Activated naive CD4-positive, alpha-beta T cell treated with Interleukin-2 at 50 U/mL for 16 hours (primary cell): ENCODE measurements around the gene FYCO1.

Experiments used
- DNase-seq: peaks from one replicate; pipeline ENCODE4 v3.0.0-alpha.2; 2020

The FYCO1 gene

DNA sequence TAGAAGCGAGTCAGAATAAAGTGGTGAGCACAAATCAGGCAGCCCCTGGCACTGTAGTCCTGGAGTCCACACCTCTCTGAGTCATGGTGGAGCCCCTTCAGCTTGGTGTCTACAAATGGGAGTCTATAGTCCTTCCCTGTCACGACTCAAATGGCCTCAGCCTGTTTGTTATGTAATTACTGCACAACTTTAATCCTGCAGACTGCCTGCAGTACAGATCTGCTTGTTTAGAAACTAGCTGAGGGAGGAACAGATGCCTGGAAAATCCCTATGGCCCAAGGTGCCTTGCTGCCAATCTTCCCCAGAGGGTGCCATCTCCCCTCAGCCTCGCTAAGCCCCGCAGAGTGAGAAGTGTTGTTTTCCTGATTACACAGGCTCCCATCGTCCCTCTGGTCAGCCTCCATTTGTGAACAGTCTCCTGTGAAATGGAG, 56.3 kb downstream of the FYCO1 start:
- no peak for DNase-seq

DNA sequence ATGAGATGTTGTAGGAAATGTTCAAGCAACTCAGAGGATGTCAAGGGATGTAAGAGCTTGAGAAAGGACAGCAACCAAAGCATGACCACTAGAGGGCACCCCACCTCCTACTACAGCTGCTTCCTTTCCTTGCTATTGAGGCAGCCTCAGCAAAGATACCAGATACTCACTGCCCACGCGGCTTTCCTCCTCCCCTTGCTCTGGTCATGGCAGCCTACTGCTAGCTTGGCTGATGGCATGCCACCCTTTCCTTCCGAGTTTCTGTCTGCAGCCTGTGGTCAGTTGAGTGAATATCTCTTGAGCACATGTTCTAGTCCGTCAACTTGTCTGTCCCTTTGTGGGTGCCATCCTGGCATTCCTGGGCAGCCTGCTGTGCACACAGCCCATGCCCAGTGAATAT, 56.8 kb downstream of the FYCO1 start:
- peak; percentile 86 for DNase-seq

DNA sequence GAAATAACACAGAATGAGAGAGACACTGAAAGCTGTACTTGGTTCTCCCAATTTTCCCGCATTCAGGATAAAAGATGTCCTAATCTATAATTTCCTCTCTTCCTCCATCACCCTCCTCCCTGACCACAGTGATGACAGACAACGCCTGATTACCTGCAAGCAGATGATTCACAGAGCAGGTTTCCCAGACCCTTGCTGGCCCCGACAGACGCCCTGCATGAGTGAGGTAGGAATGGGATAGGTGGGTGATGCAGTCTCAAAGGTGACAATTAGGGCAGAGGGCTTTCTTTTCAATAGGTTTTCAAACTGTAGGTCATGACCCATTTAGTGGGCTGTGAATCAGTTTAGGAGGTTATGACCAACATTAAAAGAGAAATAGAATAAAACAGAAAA, 57.6 kb downstream of the FYCO1 start:
- DNase-seq = no peak

DNA sequence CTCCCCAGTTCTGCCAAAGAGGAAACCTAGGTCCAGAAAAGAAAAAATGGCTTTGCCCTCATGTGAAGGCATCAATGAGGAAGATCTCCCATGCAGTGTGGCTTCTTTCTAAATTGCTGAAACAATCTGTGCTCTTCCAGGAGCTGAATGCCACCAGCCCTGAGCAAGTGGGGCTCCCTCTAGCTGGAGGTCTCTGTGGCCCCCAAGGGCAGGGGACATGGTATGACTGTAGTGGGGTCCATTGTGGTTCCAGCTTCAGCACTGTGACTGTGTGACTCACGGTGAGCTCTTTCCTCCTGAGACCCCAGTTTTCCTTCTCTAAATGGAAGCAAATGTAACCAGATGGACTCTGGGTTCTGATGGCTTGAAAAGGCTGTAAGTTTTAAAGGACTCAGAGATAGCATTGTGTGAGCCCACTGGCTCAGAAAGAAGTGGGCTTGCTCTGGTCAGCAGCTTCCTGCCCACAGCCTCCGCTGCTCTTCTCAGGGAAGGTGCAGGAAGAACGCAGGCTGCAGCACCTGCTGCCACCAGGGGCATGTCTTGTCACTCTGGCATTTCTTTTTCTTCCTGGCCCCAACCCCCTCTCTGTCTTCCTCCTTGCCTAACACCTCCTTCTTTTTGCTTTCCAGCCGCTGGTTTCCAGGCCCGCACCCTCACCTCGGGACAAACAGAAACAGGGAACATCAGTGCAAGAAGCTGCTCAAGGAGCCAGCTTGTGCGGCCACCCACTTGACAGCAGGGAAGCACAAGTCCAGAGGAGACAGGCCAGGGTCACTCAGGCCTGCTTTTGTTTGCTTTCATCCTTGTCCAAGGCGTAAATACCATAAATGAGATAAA, 58.2 kb downstream of the FYCO1 start:
- DNase-seq = no peak

DNA sequence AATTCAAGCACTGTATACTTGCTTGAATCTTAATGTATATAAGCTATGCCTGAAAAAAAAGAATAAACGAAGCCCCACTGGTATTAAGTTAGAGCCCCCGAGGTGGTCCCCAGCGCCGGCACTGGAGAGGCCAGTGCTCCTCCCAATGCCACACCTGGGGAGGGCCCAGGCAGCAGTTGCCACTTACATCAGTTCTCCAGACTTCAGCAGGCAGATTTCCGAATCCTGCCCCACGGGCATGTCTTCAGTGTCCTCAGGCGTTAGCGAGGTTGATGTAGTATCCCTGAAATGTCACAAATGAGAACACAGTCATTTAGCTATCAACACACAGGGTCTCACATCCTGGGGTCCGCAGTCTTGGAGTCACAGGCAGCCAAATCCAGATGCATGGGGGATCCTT, 59.4 kb downstream of the FYCO1 start:
- DNase-seq = no peak

DNA sequence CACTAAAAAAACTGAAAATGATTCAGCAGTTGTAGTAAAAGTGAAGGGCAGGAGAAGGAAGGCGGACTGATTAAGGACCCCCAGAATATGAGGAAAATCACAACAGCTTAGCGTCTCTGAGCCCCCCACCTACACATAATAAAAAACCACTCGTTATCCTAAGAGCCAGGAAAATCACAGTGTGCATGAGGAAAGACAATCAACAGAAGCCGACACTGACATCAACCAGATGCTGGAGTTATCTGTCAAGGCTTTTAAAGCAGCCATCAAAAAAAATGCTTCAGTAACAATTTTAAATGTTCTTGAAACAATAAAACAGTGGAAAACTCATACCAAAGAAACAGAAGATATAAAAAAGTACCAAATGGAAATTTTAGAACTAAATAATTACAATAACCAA, 62.0 kb downstream of the FYCO1 start:
- no peak for DNase-seq

DNA sequence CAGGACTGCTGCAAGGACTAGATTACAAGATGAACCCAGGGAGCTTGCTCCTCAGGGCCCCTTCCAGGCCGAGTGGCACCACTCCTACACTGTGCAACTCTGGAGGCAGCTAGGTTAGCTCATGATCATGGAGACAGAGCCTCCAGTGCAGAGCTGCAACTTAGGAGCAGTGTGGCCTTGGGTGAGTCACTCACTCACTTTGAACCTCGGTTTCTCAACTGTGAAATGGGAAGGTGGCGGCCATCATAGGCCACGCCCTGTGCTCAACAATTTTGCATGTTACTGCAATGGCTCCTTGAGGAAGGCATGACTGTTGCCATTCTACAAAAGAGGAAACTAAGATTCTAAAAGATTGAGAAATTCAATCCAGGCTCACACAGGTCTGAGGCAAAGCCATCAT, 63.5 kb downstream of the FYCO1 start:
- no peak for DNase-seq

DNA sequence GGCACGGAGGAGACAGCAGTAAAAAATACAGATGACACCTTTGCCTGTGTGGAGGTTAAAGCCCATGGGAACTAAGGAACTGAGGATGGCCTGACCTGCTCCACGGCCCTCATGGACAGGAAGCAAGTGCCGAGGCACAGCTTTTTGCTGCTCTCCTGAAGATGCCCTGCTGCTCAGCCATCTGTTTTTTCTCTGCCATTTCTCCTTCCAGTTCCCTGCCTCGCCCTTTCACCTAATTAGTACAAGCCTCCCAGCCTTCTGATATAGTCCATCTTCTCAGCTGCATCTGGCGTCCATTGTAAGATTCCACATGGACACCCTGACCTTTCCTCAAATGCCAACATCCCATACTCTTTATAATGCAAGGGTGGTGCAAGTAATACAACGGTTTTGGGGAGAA, 64.1 kb downstream of the FYCO1 start:
- no peak for DNase-seq

DNA sequence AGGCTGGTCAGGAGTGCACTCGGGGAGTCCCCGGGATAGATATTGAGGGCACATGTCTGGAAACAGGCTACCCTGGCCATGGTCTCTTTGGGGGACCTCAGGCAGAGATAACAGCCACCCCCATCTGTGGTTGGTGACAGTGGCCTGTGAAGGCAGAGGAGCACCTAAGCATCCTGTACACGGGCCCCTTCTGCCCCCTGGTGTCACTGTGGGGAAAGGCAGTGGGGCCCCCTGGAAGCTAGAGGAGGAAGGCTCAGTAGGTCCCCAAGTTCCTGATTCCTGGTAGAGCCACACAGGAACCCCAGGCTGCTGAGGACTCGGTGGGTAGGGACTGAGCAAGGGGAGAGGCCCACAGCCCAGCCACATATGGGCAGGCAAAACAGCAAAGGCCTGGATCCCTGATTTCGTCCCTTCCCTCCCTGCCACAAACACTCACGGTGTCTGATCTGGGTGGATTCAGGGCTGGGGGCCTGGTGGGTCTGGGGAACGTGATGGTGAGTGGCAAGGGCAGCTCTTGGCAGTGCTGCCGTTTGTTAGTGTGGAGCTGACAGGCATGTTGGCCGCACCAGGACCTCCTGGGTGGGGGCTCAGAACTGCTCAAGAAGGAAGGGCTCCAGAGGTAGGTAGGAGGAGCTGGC, 66.5 kb downstream of the FYCO1 start:
- peak; percentile 66 for DNase-seq

DNA sequence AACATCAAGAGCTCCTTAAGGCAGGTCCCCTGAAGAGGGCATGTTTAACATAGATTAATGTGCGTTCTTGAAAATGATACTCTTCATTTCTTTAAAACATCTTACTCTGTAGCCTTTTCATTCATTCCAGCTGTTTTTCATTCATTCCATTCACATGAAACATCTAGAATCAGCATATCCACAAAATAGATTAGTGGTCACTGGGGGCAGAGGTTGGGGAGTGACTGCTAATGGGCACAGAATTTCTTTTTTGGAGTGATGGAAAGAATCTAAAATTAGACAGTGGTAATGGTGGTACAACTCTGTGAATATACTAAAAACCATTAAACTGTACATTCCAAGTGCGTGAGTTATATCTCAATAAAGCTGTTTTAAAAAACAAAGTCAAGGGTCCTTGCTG, 67.7 kb downstream of the FYCO1 start:
- no peak for DNase-seq

DNA sequence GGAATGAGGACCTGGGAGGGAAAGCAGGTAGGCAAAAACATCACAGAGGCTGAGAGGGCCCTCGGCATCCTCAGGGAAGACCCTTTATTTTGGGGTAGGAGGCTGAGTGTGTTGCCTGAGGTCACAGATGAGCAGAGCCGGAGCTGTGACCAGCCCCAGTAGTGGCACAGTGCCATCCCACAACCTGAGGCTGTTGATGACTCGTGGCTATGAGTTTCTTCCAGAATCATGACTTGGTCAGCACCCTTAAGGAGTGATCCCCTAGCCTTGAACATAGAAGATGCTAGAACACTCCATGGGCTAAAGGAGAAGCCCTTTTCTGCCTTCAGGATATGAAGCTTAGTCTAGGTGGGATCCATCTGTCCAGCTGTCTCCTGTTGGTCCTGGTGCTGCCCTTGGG, 71.9 kb downstream of the FYCO1 start:
- no peak for DNase-seq

DNA sequence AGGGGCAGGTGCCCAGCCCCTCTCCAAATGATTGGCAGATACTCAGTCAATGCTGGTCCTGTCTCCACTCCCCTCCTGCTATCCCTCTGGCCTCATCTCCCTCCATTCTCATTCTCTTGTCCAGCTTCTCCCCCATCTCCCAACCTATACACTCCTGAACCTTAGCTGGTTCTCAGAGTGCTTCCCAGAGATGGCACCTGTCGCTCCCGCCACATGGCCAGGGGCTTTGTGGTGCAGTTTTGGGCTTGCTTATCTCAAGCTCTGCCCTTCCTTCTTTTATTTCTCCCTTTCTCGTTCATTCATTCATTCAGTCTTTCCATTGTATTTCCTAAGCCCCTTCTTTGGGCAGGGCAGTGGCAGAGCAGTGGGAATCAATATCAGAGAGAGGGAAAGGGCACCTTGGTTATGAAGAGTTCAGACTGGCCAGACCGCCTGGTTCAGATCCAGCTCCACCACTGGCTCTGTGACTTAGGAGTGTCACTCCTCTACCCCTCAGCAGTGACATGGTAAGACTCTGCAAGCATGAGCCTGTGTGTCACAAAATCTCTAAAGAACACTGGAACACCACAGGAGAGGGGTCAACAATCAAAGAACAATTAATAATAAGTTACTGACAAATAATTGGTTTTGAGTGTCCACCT, 72.6 kb downstream of the FYCO1 start:
- no peak for DNase-seq

DNA sequence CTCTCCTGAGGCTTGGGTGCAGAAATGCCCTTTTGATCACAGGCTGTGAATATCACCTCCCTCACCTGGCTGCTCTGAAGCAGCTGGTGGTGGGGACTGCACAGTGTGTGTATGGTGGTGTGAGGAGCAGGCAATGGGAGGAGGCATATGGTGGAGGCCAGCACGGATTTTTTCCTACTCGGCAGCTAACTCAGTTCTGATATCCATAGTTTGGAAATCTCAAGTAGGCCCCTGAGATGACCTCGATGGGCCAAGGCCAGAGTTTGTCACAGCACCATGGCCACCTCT, 73.6 kb downstream of the FYCO1 start:
- no peak for DNase-seq

DNA sequence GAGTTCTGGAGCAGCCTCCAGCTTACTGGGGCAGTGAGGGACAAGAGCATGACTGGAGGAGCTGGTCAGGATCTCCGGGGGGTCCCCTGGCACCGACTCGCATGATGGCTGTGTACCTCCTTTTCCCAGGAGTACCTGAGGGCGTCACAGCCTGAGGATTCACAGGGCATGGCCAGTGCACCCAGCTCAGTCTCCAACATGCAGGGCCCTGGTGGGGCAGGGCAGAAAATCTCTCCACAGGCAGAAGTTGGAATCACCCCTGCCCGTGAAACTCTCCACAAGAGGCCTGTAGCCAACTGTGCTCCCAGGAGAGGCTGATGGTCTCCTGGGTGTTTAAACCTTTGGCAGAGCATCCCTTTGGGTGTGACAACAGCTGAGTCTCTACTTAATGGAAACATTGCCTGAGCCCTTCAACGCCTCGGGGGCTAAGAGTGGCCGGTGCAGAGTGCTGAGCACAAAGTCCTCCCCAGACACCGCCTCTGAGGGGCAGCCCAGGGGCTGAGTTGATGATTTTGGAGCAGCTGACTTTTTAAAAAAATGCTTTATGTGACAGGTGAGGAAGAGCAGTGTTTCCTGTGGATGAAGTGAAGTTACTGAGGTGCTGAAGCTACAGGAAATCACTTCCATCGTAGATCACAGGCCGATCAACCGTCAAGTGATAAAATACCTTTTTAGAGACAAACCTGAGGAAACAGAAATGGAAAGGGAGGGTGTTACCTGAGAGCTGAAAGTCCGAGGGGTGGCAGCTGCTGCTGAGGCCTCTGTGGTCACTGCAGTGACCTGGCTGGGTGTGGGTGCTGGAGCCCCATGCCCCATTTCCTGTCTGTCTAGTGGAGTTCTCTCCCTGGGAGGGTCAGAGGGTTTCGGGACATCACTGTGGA, 74.2 kb downstream of the FYCO1 start:
- no peak for DNase-seq

DNA sequence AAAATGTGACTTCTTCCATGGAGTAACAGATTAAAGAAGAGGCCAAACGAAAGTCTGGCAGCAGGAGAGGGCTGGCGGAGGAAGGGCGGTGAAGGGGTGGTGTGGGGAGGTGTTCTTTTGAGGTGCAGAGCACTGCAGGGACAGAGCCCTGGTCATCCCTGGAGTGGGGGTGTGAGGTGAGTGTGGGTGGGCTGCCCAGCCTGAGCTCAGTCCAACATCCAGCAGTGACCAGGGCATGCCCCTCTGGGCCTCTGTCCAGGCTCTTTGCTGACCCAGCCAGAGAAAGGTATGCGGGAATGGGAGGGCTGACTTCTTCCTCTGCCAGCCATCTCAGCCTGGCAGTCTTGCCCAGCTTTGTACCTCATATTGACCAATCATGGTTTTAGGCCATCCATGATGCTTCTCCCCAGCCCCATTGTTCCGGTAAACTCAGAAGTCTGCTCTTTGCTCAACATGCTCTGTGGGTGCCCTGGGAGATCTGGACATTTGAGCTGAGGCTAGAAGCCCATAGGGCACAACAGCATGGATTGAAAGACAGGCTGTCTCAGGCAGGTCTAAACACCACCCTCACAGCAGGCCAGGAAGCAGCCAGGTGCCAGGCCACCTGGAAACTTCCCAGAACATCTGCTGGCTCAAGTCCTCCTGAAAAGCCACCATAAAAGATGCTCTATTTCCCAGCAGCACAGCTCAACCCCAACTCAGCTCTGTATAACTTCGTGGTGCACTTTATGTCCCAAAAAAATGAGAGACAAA, 78.3 kb downstream of the FYCO1 start:
- no peak for DNase-seq

DNA sequence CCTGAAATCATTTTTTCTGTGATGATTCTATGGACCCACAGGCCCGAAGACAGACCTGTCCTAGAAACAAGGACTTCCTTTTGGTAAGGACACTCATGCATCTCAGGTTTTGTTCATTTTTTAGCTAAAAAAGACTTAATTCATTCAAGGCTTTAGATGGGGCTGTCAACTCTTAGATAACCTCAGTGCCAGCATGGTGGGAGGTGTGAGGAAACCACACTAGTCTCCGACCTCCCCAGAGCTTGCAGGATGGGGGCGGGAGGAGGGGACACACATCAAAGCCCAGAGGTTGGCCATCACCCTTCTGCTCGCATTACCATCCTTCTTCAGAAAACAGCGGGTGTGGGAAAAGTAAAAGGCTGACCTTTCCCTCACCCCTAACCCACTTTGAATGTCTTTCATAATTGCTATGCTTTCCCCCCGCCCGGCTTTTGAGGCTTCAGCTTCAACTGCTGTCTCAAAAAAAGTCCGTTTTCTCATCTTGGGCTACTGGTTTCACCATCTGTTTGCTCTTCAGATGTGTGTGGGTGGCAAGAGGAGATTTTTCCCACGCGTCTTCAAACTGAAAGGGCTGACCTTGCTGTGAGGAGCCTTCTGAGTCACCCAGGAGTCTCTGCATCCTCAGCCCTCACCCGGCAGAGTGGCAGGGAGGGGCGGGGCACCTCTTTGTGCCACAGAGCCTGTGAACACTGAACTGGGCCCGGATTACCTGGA, 79.9 kb downstream of the FYCO1 start:
- DNase-seq = peak; percentile 86

DNA sequence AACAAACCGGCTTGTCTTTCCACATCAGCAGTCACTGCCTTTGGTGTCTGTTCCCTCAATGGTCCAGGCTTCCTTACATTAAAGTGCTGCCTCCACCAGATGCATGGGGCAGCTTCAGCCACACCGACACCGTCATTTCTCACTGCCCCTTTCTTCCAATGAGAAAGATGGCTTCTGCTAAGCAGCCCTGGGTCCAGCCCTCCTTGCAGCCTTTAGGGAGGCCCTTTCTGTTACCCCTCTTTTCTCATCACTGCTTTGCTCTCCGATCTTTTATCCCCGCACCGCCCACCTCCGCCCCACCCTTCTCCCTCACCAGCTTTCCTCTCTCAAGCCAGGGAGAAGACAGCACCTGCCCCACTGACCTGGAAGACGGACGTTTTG, 80.6 kb downstream of the FYCO1 start:
- DNase-seq = no peak

DNA sequence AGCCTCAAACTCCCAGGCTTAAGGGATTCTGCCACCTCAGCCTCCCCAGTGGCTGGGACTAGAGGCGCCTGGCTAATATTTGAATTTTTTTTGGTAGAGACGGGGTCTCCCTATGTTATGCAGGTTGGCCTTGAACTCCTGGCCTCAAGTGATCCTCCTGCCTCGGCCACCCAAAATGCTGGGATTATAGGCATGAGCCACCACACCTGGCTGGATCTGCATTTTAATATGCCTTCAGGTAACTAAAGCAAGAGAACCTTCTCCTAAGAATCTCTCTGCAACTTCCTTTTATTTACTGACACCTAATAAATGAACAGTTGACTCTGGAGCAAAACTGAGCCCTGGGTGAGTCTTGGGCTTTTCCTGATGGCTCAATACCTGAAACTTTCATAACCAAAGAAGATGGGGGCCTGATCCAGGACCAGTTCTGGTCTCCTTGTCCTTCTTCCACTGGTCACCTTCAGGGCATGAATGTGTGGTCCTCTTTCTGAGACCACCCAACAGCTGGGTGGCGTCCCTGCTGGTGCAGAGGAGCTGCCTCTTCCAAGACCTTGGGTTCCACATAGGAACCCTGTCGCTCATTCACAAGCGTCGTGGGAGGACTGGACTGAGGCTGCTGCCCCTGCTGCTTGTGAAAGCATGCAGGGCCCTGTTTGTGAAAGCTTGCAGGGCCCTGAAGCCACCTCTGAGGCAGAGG, 81.1 kb downstream of the FYCO1 start:
- DNase-seq = no peak

DNA sequence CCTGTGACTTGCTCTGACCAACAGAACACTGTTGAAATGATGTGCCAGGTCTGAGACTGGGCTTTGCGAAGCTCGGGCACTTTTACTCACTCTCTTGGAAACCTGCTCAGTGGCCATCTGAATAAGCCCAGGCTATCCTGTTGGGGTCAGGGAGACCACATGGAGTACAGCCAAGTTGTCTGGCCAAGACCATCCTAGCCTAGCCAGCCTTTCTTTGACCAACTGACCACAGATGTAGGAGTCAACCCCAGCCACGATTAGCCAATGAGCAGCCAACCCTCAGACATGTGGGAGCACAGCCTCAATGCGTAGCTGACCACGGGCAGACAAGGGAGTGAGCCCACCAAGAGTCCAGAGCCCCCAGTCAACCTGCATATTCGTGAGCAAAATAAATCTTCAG, 83.2 kb downstream of the FYCO1 start:
- no peak for DNase-seq

DNA sequence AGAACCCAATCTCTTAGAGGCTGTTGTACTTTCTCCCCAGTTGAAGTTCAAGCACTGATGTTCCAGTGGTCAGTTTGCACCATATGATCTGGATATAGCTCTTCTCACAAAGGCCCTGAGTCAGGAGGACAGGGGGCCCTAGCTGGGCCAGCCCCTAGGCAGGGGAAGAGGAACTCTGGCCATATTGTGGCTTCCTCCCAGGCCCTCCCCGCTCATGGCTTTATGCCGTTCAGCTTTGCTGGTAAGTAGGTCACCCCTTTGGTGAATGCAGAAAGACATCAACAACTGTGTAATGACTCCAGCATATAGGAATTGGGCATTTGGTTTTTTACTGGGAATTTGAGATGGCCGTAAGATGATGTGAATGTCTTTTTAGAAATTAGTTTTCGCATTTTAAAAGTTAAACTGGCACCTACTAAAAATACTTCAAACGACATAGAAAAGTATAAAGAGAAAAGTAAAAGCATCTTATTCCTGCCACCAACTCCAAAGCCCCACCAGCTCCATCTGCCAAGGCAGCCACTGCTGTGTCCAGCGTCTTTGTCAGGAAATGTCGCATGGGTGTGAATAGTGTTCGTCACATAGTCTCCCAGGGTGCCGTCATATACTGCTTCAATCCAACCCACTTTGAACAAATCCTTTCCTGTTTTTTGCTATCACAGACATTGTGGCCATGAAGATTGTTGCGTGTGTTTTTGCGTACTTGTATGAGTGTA, 84.0 kb downstream of the FYCO1 start:
- no peak for DNase-seq

DNA sequence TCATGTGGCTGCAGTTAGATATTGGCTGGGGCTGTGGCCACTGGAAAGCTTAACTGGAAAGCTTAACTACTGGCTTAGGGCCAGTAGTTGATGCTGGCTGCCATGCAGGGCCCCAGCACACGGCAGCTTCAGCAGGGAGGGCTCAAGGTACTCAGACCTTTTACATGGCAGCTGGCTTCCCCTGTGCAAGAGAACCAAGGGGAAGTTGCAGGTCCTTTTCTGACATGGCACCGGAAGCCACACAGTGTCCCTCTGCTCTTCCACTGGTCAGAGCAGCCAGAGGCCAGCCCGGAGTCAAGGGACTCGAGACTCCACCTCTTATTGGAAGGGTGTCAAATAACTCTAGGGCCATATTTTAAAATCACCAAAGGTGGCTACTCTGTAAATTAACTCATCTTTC, 84.7 kb downstream of the FYCO1 start:
- no peak for DNase-seq
